HepG2 (cell line): ENCODE measurements around the gene GRAMD1A. TPM values are rescaled to one million over a fixed set of nuclear protein-coding genes. Genes with fewer than 3 reads are reported as not detected.

Source experiments
- ASH2L ChIP-seq: fragments of 300-600, 200-600 bp; sonication (generic); IDR thresholded peaks from 2 replicates; pipeline ENCODE4 v1.7.0; 2017; ENCODE audit warnings: low read depth, mild to moderate bottlenecking, moderate library complexity, mixed read lengths, low read length; ENCODE audit not compliant: insufficient read length
- DBP ChIP-seq: sonication (generic); formaldehyde crosslinking; IDR thresholded peaks from 2 replicates; pipeline ENCODE4 v1.4.0; 2020; ENCODE audit warnings: missing genetic modification reagents; ENCODE audit errors: not compliant biosample characterization
- E2F1 ChIP-seq: sonication (generic); formaldehyde crosslinking; IDR thresholded peaks from 2 replicates; pipeline ENCODE4 v1.5.0; 2020; ENCODE audit warnings: missing genetic modification reagents
- FOXM1 ChIP-seq: sonication (generic); formaldehyde crosslinking; IDR thresholded peaks from 2 replicates; pipeline ENCODE4 v1.5.0; 2020; ENCODE audit warnings: missing genetic modification reagents
- FOXO4 ChIP-seq: sonication (generic); formaldehyde crosslinking; conservative IDR thresholded peaks from 2 replicates; pipeline ENCODE4 v1.8.1; 2023; ENCODE audit warnings: missing genetic modification reagents
- FOXP1 ChIP-seq, 2 experiments: fragments of 450-650 bp in 1 of 2; IDR thresholded peaks; 2 replicates each; pipeline ENCODE4 v1.6.1; 2017 to 2018; ENCODE audit warnings: antibody characterized with exemption in 1 of 2
- GATA4 ChIP-seq: sonication (generic); IDR thresholded peaks from 2 replicates; pipeline ENCODE4 v1.6.1; 2016; ENCODE audit warnings: antibody characterized with exemption, low read depth, borderline replicate concordance
- GTF3A ChIP-seq: sonication (generic); formaldehyde crosslinking; conservative IDR thresholded peaks from 2 replicates; pipeline ENCODE4 v1.4.0; 2020; ENCODE audit warnings: mild to moderate bottlenecking, missing genetic modification reagents
- HMGA1 ChIP-seq: sonication (generic); formaldehyde crosslinking; conservative IDR thresholded peaks from 2 replicates; pipeline ENCODE4 v1.4.0; 2020; ENCODE audit warnings: missing genetic modification reagents
- HOXA9 ChIP-seq: sonication (generic); formaldehyde crosslinking; IDR thresholded peaks from 2 replicates; pipeline ENCODE4 v1.8.1; 2022; ENCODE audit warnings: missing genetic modification reagents, mild to moderate bottlenecking, moderate library complexity, borderline replicate concordance
- KDM2A ChIP-seq: sonication (generic); formaldehyde crosslinking; IDR thresholded peaks from 2 replicates; pipeline ENCODE4 v1.4.0; 2020; ENCODE audit warnings: low read depth, missing genetic modification reagents, borderline replicate concordance
- MYC ChIP-seq: sonication (generic); formaldehyde crosslinking; IDR thresholded peaks from 2 replicates; pipeline ENCODE4 v1.9.0; 2021; ENCODE audit warnings: missing genetic modification reagents, borderline replicate concordance
- NR0B2 ChIP-seq: sonication (generic); formaldehyde crosslinking; IDR thresholded peaks from 2 replicates; pipeline ENCODE4 v1.4.0; 2020; ENCODE audit warnings: mild to moderate bottlenecking, missing genetic modification reagents
- POLR2G ChIP-seq: fragments of 200-400 bp; formaldehyde crosslinking; IDR thresholded peaks from 2 replicates; pipeline ENCODE4 v1.6.1; 2018; ENCODE audit warnings: mild to moderate bottlenecking, low read depth, low read length, moderate library complexity
- RARG ChIP-seq: sonication (generic); formaldehyde crosslinking; IDR thresholded peaks from 2 replicates; pipeline ENCODE4 v1.4.0; 2020; ENCODE audit warnings: low read depth, mild to moderate bottlenecking, missing genetic modification reagents
- SMC3 ChIP-seq: IDR thresholded peaks from 2 replicates; pipeline ENCODE4 v1.6.1; 2011; ENCODE audit warnings: low read length, improper control_type of control experiment
- SNAI1 ChIP-seq: sonication (generic); formaldehyde crosslinking; IDR thresholded peaks from 2 replicates; pipeline ENCODE4 v1.5.0; 2020; ENCODE audit warnings: mild to moderate bottlenecking, missing genetic modification reagents, borderline replicate concordance
- SP5 ChIP-seq: IDR thresholded peaks from 2 replicates; pipeline ENCODE4 v1.6.1; 2016; ENCODE audit warnings: low read depth, borderline replicate concordance
- THAP11 ChIP-seq: IDR thresholded peaks from 2 replicates; pipeline ENCODE4 v1.6.1; 2016; ENCODE audit warnings: missing biosample characterization, missing genetic modification reagents
- ZBTB49 ChIP-seq: sonication (generic); formaldehyde crosslinking; IDR thresholded peaks from 2 replicates; pipeline ENCODE4 v1.4.0; 2020; ENCODE audit warnings: missing genetic modification reagents, borderline replicate concordance
- ZFP62 ChIP-seq: sonication (generic); formaldehyde crosslinking; IDR thresholded peaks from 2 replicates; pipeline ENCODE4 v1.4.0; 2020; ENCODE audit warnings: missing genetic modification reagents
- ZFP82 ChIP-seq: sonication (generic); formaldehyde crosslinking; IDR thresholded peaks from 2 replicates; pipeline ENCODE4 v1.5.1; 2020; ENCODE audit warnings: mild to moderate bottlenecking, missing genetic modification reagents, borderline replicate concordance
- ZNF17 ChIP-seq: sonication (generic); formaldehyde crosslinking; IDR thresholded peaks from 2 replicates; pipeline ENCODE4 v1.5.0; 2020; ENCODE audit warnings: mild to moderate bottlenecking, missing genetic modification reagents
- ZNF556 ChIP-seq: sonication (generic); formaldehyde crosslinking; IDR thresholded peaks from 2 replicates; pipeline ENCODE4 v1.4.0; 2020; ENCODE audit warnings: mild to moderate bottlenecking, missing genetic modification reagents, borderline replicate concordance
- polyA plus RNA-seq, 8 experiments: library from polyadenylated mRNA; depleted of rRNA in 3 of 8; stranded (reverse) in 7 of 8; unstranded in 1 of 8; fragments of >200 nt; fragmentation: Illumina TruSeq in 4 of 8; extraction: Trizol in 4 of 8; gene quantifications; 2 replicates each; pipeline versions ENCODE4 v1.2.1 to v1.2.3, GENCODE V29; 2011 to 2016; ENCODE audit warnings: low read depth in 4 of 8, missing spikeins in 1 of 8, mixed read lengths in 1 of 8; ENCODE audit not compliant: insufficient read depth in 1 of 8
- total RNA-seq, 5 experiments: library from RNA; depleted of rRNA; stranded (reverse); fragments of >200 nt; fragmentation: Illumina TruSeq; extraction: Trizol; gene quantifications; 2 replicates each; pipeline ENCODE4 v1.2.3, GENCODE V29; 2016; ENCODE audit warnings: low read depth in 1 of 5

The GRAMD1A gene
- total and polyA plus RNA-seq, 2 of the 13 experiments (the other 11 are each of a cell fraction or from before 2014, with no cell fraction given): 14.7 to 181 TPM

- TF ChIP-seq ZFP82 (no peak), FOXP1 (IDR thresholded peaks at IDR 0.05) (no peak), FOXP1 (CRISPR knock-in tag; IDR thresholded peaks at IDR 0.05) (no peak), POLR2G (no peak; the same call in 1 of the 2 replicates), MYC (CRISPR knock-in tag) (peak; percentile 86), THAP11 (CRISPR knock-in tag) (no peak), GATA4 (no peak), GTF3A (CRISPR knock-in tag) (no peak), ZNF556 (CRISPR knock-in tag) (no peak), SNAI1 (no peak), RARG (CRISPR knock-in tag) (no peak), ZFP62 (CRISPR knock-in tag) (no peak), FOXO4 (CRISPR knock-in tag) (no peak), SP5 (CRISPR knock-in tag) (no peak), ZNF17 (no peak), NR0B2 (no peak), HMGA1 (CRISPR knock-in tag) (no peak), SMC3 (no peak), ZBTB49 (CRISPR knock-in tag) (no peak), DBP (CRISPR knock-in tag) (no peak), ASH2L (no peak), HOXA9 (CRISPR knock-in tag) (no peak), KDM2A (CRISPR knock-in tag) (peak; percentile 41; the same call in 1 of the 2 replicates), E2F1 (CRISPR knock-in tag) (no peak), FOXM1 (CRISPR knock-in tag) (no peak)
Observed at GRCh38 chr19:35000647-35001501, 751 bp downstream of the GRAMD1A start (continued).
